Raji (cell line): ENCODE results near the gene MYOZ3.
A peak's percentile ranks its signal among the peaks of the same experiment; 100 is the strongest.

Experiments used
- POLR2A ChIP-seq: IDR thresholded peaks from 2 replicates; pipeline ENCODE4 v1.6.1; 2011; ENCODE audit warnings: low read depth, low read length, control low read depth; ENCODE audit not compliant: insufficient read depth

MYOZ3 gene

DNA sequence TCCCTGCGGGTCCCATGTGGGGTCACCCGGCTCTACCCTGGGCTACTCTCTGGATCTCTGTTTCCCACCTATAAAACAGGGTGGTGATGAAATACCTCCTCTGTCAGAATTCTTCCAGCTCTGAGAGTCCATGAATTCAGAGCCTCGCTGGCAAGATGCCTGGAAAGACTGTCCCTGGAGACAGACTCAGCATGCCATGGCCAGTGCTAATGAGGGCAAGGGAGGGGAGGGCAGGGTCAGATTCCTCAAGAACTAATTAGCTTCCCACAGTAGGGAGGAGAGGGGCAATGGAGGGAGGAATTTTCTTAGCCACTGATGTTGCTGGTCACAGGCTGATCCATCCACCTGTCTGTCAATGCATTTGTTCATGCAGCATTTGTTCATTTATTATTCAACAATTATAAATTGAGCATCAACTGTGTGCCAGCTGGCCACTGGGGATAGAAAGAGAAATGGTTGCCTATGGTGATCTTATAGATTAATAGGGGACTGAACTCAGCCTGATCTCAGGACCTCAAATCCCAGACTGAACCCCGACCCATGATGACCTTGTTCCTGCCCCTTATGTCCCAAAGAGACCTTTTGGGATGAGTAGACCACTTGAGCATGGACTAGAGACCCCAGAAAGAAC lies 15.9 kb upstream of the MYOZ3 start:
- no peak for TF ChIP-seq POLR2A

- TF ChIP-seq POLR2A, result no peak
These were observed 13.5 kb upstream of the MYOZ3 start for GRCh38 chr5:150647275-150648251.

DNA sequence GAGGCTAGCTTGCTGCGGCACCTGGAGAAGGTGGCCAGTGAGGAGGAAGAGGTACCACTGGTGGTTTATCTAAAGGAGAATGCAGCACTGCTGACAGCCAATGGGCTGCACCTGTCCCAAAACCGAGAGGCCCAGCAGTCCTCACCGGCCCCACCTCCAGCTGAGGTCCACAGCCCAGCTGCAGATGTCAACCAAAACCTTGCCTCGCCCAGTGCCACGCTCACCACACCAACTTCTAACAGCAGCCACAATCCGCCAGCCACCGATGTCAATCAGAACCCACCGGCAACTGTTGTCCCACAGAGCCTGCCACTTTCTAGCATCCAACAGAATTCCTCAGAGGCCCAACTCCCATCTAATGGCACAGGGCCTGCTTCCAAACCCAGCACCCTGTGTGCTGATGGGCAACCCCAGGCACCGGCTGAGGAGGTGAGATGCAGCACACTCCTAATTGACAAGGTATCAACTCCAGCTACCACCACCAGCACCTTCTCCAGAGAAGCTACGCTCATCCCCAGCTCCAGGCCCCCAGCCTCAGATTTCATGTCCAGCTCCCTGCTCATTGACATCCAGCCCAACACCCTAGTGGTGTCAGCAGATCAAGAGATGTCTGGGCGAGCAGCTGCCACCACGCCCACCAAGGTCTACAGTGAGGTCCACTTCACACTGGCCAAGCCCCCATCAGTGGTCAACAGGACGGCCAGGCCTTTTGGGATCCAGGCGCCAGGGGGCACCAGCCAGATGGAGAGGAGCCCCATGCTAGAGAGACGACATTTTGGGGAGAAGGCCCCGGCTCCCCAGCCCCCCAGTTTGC lies 12.6 kb upstream of the MYOZ3 start:
- TF ChIP-seq POLR2A, result no peak

DNA sequence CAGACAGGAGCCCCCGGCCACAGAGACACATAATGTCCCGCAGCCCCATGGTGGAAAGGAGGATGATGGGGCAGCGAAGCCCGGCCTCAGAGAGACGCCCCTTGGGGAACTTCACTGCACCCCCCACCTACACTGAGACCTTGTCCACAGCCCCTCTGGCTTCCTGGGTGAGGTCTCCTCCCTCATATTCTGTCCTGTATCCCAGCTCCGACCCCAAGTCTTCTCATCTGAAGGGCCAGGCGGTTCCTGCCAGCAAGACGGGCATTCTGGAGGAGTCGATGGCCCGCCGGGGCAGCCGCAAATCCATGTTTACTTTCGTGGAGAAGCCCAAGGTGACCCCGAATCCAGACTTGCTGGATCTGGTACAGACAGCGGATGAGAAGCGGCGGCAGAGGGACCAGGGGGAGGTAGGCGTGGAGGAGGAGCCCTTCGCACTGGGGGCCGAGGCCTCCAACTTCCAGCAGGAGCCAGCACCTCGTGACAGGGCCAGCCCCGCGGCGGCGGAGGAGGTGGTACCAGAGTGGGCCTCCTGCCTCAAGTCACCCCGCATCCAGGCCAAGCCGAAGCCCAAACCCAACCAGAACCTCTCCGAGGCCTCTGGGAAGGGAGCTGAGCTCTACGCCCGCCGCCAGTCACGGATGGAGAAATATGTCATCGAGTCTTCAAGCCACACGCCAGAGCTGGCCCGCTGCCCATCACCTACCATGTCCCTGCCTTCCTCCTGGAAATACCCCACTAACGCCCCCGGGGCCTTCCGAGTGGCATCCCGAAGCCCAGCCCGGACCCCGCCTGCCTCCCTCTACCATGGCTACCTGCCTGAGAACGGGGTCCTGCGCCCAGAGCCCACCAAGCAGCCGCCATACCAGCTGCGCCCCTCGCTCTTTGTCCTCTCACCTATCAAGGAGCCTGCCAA lies 11.7 kb upstream of the MYOZ3 start:
- TF ChIP-seq POLR2A, result no peak

- no peak for TF ChIP-seq POLR2A
These were observed 10.7 kb upstream of the MYOZ3 start for GRCh38 chr5:150650021-150651006.

DNA sequence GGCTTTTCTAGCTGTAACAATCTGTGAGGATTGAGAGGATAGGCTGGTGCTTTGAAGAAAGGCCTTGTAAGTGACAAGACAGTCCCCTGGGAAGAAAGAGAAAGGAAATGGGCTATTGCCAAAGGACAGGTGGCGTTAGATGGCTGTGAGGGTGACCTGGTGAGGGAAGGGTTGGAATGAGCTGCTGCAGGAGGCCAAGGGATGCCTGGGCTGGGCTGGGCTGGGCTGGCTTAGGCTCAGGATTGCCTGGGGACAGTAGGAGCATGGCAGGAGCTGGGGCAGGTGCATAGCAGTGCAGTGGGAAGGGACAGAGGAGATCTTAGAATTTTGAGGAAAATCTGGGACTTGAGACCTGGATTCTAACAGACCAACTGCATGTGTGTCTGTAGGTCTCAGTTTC lies 9.7 kb upstream of the MYOZ3 start:
- TF ChIP-seq POLR2A, result no peak

- no peak for TF ChIP-seq POLR2A
These were observed 9.0 kb upstream of the MYOZ3 start for GRCh38 chr5:150651924-150652671.

- no peak for TF ChIP-seq POLR2A
These were observed 7.8 kb upstream of the MYOZ3 start for GRCh38 chr5:150653145-150653761.

DNA sequence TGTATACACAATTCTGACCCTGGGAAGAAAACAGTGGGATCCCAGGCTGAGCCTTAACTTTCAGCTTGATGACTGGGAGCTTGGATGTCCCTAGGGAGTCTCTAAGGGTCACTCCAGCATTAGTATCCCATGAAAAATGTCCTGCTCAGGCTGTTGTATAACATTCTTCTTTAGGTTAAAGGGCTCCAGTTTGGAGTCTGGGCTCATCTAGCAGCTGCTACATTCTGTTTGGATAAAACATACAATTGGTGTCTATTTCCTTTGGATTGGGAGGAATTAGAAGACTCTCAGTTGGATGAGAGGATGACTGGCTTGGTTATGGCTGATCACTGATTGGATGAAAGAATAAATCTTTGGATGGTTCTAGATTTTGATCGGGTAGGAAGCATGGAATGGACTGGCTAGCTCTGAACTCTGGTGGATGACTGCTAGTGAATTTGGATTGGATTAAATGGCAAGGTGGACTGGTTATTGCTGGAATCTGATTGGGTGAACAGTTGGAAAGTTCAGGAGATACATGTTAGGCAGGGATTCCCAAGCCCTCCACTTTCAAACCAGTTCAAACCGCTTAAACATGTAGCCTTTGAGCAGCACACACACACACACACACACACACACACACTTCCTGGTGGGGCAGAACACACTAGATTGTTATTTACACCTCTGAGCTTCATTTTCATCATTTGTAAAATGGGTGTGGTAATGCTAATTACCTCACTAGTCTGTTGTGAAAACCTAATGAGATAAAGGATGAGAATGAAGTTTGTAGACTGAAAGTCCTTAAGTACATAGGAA lies 7.1 kb upstream of the MYOZ3 start:
- no peak for TF ChIP-seq POLR2A

- TF ChIP-seq POLR2A, result no peak
These were observed 5.8 kb upstream of the MYOZ3 start for GRCh38 chr5:150655221-150655620.

DNA sequence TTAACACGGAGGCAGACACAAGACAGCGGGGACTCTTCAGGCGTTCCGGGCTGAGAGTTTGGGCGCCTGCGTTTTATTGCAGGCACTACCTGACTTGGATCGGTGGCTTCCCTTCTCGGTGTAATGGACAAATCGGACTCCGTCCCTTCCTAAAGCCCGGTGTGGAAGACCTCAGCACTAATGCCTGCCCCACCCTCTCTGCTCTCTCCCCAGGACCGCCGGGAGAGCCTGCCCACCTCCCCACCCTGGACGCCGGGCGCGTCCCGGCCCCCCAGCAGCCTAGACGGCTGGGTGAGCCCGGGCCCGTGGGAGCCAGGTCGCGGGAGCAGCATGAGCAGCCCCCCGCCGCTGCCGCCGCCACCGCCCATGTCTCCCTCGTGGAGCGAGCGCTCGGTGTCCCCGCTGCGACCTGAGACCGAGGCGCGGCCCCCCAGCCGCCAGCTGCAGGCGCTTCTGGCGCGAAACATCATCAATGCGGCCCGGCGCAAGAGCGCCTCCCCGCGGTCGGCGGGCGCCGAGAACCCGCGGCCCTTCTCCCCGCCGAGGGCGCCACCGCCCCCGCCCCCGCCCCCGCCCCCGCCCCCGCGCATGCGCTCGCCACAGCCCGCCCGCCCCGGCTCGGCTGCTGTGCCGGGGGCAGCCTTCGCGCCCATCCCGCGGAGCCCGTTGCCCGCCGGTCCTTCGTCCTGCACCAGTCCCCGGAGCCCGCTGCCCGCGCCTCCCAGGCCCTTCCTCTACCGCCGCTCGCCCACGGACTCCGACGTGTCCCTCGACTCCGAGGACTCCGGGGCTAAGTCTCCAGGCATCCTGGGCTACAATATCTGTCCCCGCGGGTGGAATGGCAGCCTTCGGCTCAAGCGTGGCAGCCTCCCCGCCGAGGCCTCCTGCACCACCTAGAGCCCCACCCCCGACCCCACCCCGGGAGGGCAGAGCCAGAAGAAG lies 4.6 kb upstream of the MYOZ3 start:
- TF ChIP-seq POLR2A, result peak; percentile 69

DNA sequence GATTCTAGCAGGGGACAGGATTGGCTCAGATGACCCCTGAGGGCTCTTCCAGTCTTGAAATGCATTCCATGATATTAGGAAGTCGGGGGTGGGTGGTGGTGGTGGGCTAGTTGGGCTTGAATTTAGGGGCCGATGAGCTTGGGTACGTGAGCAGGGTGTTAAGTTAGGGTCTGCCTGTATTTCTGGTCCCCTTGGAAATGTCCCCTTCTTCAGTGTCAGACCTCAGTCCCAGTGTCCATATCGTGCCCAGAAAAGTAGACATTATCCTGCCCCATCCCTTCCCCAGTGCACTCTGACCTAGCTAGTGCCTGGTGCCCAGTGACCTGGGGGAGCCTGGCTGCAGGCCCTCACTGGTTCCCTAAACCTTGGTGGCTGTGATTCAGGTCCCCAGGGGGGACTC lies 2.9 kb upstream of the MYOZ3 start:
- TF ChIP-seq POLR2A, result no peak
